ENCODE data around the gene FXN.

DNA sequence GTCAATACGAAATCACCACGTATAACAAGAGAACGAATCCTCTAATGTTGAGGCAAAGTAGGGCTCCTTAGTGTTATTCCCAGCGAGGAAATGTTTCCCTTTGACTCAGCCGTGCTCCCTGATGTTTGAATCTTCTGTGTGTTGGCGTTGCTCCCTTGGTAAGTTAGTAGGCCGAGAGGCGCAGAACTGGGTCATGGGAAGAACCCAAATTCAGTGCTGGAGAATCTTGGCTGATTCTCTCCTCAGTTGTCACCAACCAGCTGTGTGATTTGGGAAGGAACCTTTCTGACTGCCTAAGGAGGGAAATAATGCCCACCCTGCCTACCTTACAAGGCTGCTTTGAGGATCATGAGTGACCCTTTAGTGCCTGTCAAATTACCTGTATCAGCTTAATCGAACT lies 44.1 kb upstream of the FXN start:
- TF ChIP-seq, protein P1, sequence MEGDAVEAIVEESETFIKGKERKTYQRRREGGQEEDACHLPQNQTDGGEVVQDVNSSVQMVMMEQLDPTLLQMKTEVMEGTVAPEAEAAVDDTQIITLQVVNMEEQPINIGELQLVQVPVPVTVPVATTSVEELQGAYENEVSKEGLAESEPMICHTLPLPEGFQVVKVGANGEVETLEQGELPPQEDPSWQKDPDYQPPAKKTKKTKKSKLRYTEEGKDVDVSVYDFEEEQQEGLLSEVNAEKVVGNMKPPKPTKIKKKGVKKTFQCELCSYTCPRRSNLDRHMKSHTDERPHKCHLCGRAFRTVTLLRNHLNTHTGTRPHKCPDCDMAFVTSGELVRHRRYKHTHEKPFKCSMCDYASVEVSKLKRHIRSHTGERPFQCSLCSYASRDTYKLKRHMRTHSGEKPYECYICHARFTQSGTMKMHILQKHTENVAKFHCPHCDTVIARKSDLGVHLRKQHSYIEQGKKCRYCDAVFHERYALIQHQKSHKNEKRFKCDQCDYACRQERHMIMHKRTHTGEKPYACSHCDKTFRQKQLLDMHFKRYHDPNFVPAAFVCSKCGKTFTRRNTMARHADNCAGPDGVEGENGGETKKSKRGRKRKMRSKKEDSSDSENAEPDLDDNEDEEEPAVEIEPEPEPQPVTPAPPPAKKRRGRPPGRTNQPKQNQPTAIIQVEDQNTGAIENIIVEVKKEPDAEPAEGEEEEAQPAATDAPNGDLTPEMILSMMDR (conservative IDR thresholded peaks at IDR 0.05; ENCODE audit: low read length): no peak
- no peak for TF ChIP-seq EZH2phosphoT487 (IDR thresholded peaks at IDR 0.05; ENCODE audit: borderline replicate concordance, low read depth, low read length)
